ENCODE data around the gene GRM6.

Gene GRM6
- total RNA-seq, result 0 reads per million in 2 donors

GRCh38 chr5:178994580-178995340, at the start of gene GRM6:
TSS of gene GRM6 (minus strand) at chr5:178995320. CDS start at chr5:178994944, 376 bp downstream.
- no peak for DNase-seq

- DNase-seq, result no peak
These were observed 49.6 kb upstream of the GRM6 start for GRCh38 chr5:179044765-179045164.

GRCh38 chr5:179033004-179033580, 38.0 kb upstream of the GRM6 start:
- no peak for DNase-seq

GRCh38 chr5:179023528-179024189, 28.5 kb upstream of the GRM6 start, which contains the start of gene ZNF879:
TSS of gene ZNF879 (plus strand) at chr5:179023804. CDS start at chr5:179025005, 1,201 bp downstream.
- peak; percentile 89 for DNase-seq

- no peak for DNase-seq
These were observed 13.5 kb upstream of the GRM6 start for GRCh38 chr5:179008667-179009066.

- no peak for DNase-seq
These were observed 11.4 kb upstream of the GRM6 start for GRCh38 chr5:179006564-179006963.

- DNase-seq, result no peak
These were observed 3.3 kb upstream of the GRM6 start for GRCh38 chr5:178998441-178998840.

- no peak for DNase-seq
These were observed 2.1 kb upstream of the GRM6 start for GRCh38 chr5:178997191-178997590.

- DNase-seq, result no peak
These were observed 1.0 kb upstream of the GRM6 start for GRCh38 chr5:178996156-178996555.

GRCh38 chr5:178995341-178995690, 196 bp upstream of the GRM6 start:
- no peak for DNase-seq

GRCh38 chr5:178993955-178994579, 1.1 kb downstream of the GRM6 start:
- no peak for DNase-seq

GRCh38 chr5:178993236-178993765, 1.8 kb downstream of the GRM6 start:
- no peak for DNase-seq

GRCh38 chr5:178992291-178992895, 2.7 kb downstream of the GRM6 start:
- no peak for DNase-seq

GRCh38 chr5:178991190-178992145, 3.7 kb downstream of the GRM6 start:
- DNase-seq, result no peak

- no peak for DNase-seq
These were observed 4.6 kb downstream of the GRM6 start for GRCh38 chr5:178990491-178990890.

- no peak for DNase-seq
These were observed 5.8 kb downstream of the GRM6 start for GRCh38 chr5:178989311-178989710.

GRCh38 chr5:178988436-178989220, 6.5 kb downstream of the GRM6 start:
- no peak for DNase-seq

- DNase-seq, result no peak
These were observed 8.7 kb downstream of the GRM6 start for GRCh38 chr5:178986326-178986960.

GRCh38 chr5:178984145-178985072, 10.7 kb downstream of the GRM6 start:
- no peak for DNase-seq

Measured in T-helper 9 cell (primary cell).